GM19395 (cell line): Measurements from ENCODE around the gene KAZN.
"Not testable (repeated sequence)": the region's sequence is repeated elsewhere in the genome, so short reads cannot be mapped to it uniquely, and the experiment has no call there.

ENCODE experiments used
- ATAC-seq: cut with Tn5 transposase; IDR thresholded peaks from one replicate; pipeline ENCODE4 v1.9.1; 2021; ENCODE audit warnings: mild to moderate bottlenecking, moderate library complexity; ENCODE audit not compliant: unreplicated experiment

Gene KAZN

GRCh38 chr1:14962407-14962806, 363.9 kb downstream of the KAZN start:
- no peak for ATAC-seq

- not testable (repeated sequence) for ATAC-seq
Observed at GRCh38 chr1:14963791-14964710, 365.6 kb downstream of the KAZN start.

GRCh38 chr1:14964711-14965055, 366.2 kb downstream of the KAZN start:
- no peak for ATAC-seq

GRCh38 chr1:14968251-14968851, 369.9 kb downstream of the KAZN start:
- no peak for ATAC-seq

- ATAC-seq = no peak
Observed at GRCh38 chr1:14969006-14969405, 370.5 kb downstream of the KAZN start.

- no peak for ATAC-seq
Observed at GRCh38 chr1:14970115-14970798, 371.8 kb downstream of the KAZN start.

- no peak for ATAC-seq
Observed at GRCh38 chr1:14970799-14971141, 372.3 kb downstream of the KAZN start.

- no peak for ATAC-seq
Observed at GRCh38 chr1:14971221-14971620, 372.7 kb downstream of the KAZN start.

GRCh38 chr1:14972107-14972506, 373.6 kb downstream of the KAZN start:
- ATAC-seq = no peak

- no peak for ATAC-seq
Observed at GRCh38 chr1:14973773-14974172, 375.3 kb downstream of the KAZN start.

- no peak for ATAC-seq
Observed at GRCh38 chr1:14974361-14974760, 375.9 kb downstream of the KAZN start.

GRCh38 chr1:14975119-14975518, 376.6 kb downstream of the KAZN start:
- no peak for ATAC-seq

GRCh38 chr1:14976256-14976655, 377.8 kb downstream of the KAZN start:
- no peak for ATAC-seq

- no peak for ATAC-seq
Observed at GRCh38 chr1:14977338-14977931, 378.9 kb downstream of the KAZN start.

GRCh38 chr1:14980621-14981218, 382.2 kb downstream of the KAZN start:
- no peak for ATAC-seq

- ATAC-seq = no peak
Observed at GRCh38 chr1:14982029-14982428, 383.5 kb downstream of the KAZN start.

- ATAC-seq = no peak
Observed at GRCh38 chr1:14983277-14983676, 384.8 kb downstream of the KAZN start.

- ATAC-seq = no peak
Observed at GRCh38 chr1:14986168-14986567, 387.7 kb downstream of the KAZN start.

- ATAC-seq = no peak
Observed at GRCh38 chr1:14987829-14988603, 389.5 kb downstream of the KAZN start.

GRCh38 chr1:14988636-14989035, 390.2 kb downstream of the KAZN start:
- ATAC-seq = no peak
